NCI-H510A treated with DMSO at 0.1 percent for 48 hours (cell line): ENCODE measurements around the gene SLC25A25.

Experiments
- DNase-seq: peaks from one replicate; lab custom pipeline; 2025; lab: John Stamatoyannopoulos, UW

The SLC25A25 gene

GRCh38 chr9:128072144-128073021 lies 4.4 kb downstream of the SLC25A25 start:
- peak; percentile 80 for DNase-seq

DNA sequence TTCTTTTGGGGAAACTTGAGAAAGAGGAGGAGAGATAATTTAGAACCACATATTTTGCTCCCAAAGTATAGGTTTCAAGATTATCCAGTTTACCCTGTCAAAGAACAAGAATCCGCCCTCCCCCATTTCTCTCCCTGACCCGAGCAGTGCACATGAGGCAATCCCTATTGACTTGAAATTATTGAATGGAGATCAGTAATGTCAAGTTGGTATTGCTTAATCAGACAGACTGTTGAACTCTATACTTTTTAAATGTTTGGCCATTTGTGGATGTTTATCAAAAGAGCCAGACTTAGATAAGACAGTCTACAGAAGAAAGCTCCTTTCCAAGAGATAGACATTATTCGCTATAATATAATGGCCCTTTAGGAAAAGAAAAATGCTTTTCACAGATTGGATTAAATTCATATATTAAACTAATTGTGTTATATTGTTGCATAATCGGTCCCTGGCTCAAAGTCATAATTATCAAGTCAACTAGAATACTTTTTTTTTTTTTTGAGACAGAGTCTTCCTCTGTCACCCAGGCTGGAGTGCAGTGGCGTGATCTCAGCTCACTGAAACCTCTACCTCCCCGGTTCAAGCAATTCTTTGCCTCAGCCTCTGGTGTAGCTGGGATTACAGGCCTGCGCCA lies 5.3 kb downstream of the SLC25A25 start:
- no peak for DNase-seq

GRCh38 chr9:128077847-128078503 lies 9.9 kb downstream of the SLC25A25 start:
- DNase-seq = no peak

DNA sequence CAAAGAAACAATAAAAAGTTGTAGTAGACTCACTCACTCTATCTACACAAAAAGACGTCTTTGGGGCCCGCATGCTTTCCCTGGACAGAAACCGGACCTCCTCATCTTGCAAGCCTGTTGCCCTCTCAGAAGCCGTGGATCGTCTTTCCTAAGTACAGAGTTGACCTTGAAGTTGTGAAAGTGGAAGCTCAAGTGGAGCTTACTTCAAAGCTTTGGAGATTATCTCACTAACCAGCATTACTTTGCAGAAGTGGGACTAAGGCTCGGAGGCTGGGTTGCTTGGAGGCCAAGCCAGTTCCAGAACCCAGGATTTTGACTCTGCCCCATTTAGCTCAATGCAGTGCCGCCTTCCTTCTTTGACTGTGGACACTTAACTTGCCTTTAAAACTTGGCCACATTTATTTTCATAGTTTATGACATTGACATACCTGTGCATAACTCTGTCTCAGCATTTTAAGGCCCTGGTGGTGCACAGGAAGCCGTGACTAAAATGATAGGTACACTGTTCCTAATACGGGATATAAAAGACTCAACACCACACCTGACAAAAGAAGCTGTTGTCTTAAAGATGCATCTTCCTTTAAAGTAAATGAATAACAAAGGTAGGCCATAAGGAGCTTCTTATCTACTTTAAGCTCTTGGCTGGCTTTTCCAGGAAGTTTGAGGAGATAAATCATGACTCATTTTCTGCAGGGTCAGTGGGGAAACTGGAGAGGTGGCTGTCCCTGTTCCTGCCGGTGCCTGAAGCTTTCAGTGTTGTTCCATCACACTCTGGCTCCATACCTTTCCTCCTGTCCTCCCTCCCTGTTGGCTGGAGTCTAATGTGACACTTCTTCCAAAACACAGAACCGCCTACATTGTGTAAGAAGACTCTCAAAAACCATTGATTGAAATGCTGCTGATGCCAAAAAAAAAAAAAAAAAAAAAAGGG lies 10.7 kb downstream of the SLC25A25 start:
- no peak for DNase-seq

DNA sequence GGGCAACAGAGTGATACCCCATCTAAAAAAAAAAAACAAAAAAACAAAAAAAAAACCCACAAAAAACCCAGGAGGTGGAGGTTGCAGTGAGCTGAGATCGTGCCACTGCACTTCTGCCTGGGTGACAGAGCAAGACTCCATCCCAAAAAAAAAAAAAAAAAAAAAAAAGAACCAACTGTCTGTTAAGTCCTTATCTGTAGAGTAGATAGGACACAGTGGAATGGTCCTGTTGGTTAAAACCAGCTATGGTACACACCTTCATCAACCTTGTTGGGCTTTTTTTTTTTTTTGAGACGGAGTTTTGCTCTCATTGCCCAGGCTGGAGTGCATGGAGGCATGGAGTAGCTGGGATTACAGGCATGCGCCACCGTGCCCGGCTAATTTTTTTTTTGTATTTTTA lies 12.2 kb downstream of the SLC25A25 start:
- no peak for DNase-seq

DNA sequence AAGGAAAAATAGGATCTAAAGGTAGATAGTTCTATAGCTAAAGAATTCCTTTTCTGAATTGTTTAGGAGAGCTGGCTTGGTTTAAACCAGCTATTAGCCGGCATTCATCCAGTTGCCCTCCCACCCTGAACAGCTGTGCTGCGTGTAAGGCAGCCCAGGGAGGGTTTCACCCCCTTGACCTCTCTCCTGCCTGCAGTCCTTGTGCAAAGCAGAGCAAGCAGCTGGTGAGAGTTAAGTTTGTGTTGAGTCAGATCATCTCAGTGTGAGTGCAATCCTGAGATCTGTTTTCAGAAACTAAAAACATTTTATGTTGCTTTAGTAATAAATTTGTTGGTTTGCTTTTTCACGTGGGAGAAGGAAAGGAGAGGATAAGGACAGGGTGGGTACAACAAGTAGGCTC lies 13.0 kb downstream of the SLC25A25 start:
- DNase-seq = peak; percentile 30

DNA sequence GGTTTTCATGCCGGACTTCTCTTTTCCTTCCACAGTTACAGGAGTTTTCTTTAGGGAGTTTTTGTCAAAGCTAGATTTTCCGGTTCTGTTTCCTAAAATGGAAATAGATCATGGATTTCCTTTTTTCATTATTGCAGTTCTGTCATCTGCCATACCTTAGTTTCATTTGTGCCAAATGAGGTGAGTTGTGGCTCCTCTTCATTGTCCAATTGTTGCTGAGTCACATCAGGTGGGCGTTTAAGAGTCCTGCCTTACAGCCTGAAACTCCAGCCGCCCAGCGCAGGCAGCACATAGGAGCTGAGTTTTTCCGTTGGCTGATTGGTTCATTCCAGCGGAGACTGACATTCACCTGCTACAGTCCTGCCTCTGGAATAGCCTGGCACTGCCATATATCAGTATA lies 14.1 kb downstream of the SLC25A25 start:
- DNase-seq = peak; percentile 67

DNA sequence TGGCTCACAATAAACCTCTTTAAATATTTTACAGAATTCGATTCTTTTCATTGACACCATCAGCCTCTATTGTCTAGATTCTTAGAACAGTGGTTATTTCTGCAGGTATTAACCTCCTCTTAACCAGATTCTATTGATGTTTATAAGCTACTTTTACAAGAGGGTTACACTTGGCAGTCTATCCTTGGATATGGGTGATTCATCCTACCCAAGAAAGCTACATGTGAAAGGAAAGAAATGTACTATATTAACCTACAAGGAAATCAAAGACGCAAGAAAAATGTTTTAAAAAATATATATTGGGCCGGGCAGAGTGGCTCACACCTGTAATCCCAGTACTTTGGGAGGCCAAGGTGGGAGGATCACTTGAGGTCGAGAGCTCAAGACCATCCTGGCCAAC lies 16.7 kb downstream of the SLC25A25 start:
- DNase-seq = no peak

DNA sequence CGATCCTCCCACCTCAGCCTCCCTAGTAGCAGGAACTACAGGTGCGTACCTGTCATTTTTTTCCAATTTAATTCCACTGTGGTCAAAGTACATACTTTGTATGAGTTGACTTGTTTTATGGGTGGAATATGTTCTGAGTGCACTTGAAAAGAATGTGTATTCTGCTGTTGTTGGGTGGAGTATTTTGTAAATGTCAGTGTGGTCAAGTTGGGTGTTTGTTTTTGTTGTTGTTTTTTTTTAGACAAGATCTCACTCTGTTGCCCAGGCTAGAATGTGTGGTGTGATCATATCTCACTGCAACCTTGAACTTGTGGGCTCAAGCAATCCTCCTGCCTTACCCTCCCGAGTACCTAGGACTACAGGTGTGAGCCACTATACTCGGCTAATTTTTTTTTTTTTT lies 17.9 kb downstream of the SLC25A25 start:
- DNase-seq = no peak

GRCh38 chr9:128087262-128087661 lies 19.2 kb downstream of the SLC25A25 start:
- DNase-seq = no peak

- DNase-seq = no peak
Measured at GRCh38 chr9:128088253-128088945, 20.4 kb downstream of the SLC25A25 start.

DNA sequence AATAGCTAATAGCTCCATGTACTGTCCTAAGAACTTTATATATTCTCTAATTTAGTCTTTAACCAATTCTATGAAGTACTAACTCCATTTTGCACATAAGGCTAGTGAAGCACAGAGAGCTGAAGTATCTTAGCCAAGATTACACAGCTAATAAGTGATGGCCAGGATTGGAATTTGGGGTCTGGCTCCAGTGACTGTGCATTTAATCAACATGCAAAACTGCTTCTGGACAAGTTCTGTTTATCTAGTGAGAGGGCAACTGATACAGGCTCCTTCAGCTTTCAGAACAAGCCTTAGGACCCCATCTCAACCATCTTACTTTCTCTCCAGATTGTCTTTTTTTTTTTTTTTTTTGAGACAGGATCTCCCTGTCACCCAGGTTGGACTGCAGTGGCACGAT lies 21.3 kb downstream of the SLC25A25 start:
- DNase-seq = no peak

DNA sequence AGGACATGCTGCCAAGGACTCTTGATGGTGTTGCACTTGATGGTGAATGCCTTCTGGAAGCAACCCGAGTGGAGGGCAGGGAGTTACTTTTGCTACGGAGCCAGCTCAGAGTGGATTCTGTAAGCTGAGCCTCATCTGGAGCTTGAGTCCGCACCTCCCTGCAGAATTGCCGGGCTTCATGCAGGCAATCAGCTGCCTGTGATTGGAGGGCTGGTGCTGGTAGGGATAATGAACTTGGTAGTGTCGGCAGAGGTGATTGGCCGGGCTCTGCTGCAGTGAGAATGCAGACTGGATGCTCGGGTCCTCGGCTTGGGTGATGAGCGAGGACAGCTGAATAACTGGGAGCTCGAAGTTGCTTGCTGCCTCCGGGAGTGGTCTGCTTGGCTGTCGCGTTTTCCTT lies 23.1 kb downstream of the SLC25A25 start:
- peak; percentile 87 for DNase-seq

DNA sequence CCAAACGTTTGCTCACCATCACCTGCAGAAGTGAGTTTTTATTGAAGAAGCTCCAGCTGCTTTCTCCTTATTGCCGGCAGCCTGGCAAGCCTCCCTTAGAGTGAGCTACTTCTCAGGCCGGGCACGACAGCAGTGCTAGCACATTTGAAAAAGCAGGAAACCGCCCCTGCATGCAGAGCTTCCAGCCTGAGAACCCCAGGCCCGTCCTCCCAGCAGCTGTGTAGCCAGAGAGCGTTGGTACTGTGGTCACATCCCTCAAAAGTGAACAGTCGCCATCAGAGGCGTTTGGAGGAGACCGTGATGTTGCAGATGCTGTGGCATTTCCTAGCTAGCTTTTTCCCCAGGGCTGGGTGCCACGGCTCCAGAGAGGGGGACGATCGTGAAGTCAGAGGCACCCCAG lies 23.5 kb downstream of the SLC25A25 start:
- DNase-seq = no peak

GRCh38 chr9:128092199-128092977 lies 24.4 kb downstream of the SLC25A25 start:
- no peak for DNase-seq

DNA sequence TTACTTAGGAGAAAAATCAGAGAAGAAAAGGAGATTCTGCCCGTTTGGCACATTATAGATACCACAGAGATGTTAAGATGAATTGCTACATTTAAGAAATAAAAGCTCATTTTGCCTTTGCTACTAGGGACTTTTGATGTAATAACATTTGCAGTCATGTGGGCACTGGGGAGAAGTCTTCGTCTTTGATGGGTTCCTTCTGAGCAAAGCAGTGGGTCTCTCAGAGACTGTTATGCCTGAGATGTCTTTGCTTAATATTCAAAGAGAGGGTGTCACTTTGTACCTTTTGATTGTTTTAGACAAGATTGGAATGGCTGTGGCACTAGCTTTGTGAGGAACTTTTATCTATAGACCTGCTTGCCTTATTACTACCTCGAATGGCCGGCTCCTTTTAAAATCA lies 25.0 kb downstream of the SLC25A25 start:
- no peak for DNase-seq

DNA sequence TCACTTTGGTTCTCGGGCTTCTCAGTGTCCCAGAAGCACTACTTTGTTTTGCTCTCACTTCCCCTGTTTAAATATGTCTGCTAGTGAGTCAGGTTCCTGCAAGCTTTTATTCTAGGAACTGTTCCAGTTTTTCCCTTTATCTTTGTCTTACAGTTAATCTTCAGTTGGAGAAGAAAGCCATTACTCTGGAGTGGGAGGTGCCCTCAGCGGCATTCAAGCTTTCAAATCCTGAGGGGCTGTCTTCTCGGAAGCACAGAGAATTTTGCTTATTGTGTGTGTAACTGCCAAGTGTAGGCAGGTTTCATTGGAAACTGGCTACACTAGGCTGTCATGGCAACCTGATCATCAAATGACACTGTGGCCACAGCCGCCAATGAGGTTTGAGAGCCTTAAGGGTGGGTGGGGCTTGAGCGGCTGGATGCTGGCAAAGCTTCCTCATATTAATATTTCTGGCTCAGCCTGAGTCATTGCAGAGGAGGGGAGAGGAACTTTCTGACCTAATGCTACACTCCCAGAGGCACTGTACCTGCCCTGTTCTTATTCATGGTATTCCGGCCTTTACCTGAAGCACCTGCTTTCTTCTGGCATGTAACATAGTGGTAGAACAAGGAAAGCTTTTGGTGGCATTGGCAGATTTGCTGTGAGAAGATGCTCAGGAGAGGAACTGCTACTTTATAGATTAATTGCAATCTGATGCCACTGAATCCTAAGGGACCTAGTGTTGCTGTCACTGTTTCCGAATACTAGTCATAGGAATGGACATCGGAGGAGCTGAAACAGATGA lies 26.3 kb downstream of the SLC25A25 start:
- DNase-seq = peak; percentile 94

GRCh38 chr9:128094950-128095544 lies 27.0 kb downstream of the SLC25A25 start:
- DNase-seq = no peak
